H9 (cell line): Measurements from ENCODE around the gene TMEM98. TPM values are rescaled to one million over a fixed set of nuclear protein-coding genes. Genes with fewer than 3 reads are reported as not detected.

Source experiments
- DNase-seq: peaks from one replicate; pipeline ENCODE4 v3.0.0-alpha.2; 2017
- H2AFZ ChIP-seq: one replicate; pipeline ENCODE4 v1.6.1; 2013; ENCODE audit warnings: mild to moderate bottlenecking, low read length, control low read depth, moderate library complexity
- H2AK5ac ChIP-seq: 2 replicates; pipeline ENCODE4 v1.6.1; 2013; ENCODE audit warnings: low read length, control low read depth, mixed read lengths; ENCODE audit not compliant: insufficient read length
- H2BK120ac ChIP-seq: one replicate; pipeline ENCODE4 v1.6.1; 2013; ENCODE audit warnings: low read depth, mild to moderate bottlenecking, low read length, control low read depth, inconsistent platforms; ENCODE audit not compliant: poor library complexity, severe bottlenecking
- H2BK12ac ChIP-seq: 2 replicates; pipeline ENCODE4 v1.6.1; 2013; ENCODE audit warnings: low read length, control low read depth, mixed read lengths, low read depth; ENCODE audit not compliant: insufficient read length
- H2BK15ac ChIP-seq: 2 replicates; pipeline ENCODE4 v1.6.1; 2013; ENCODE audit warnings: low read depth, low read length, control low read depth
- H2BK20ac ChIP-seq: one replicate; pipeline ENCODE4 v1.6.1; 2013; ENCODE audit warnings: low read depth, mild to moderate bottlenecking, low read length, control low read depth, inconsistent platforms; ENCODE audit not compliant: poor library complexity, severe bottlenecking
- H2BK5ac ChIP-seq: 2 replicates; pipeline ENCODE4 v1.6.1; 2013; ENCODE audit warnings: low read length, control low read depth, mixed read lengths; ENCODE audit not compliant: insufficient read length
- H3K14ac ChIP-seq: 2 replicates; pipeline ENCODE4 v1.6.1; 2013; ENCODE audit warnings: low read length, control low read depth; ENCODE audit not compliant: insufficient read depth
- H3K18ac ChIP-seq: 2 replicates; pipeline ENCODE4 v1.6.1; 2013; ENCODE audit warnings: low read depth, mild to moderate bottlenecking, mixed read lengths, low read length, control low read depth; ENCODE audit not compliant: insufficient read length
- H3K23ac ChIP-seq: 2 replicates; pipeline ENCODE4 v1.6.1; 2013; ENCODE audit warnings: low read length, control low read depth, mixed read lengths, low read depth; ENCODE audit not compliant: insufficient read length
- H3K23me2 ChIP-seq: 2 replicates; pipeline ENCODE4 v1.6.1; 2013; ENCODE audit warnings: low read depth, mild to moderate bottlenecking, mixed read lengths, low read length, control low read depth; ENCODE audit not compliant: insufficient read length, poor library complexity, severe bottlenecking
- H3K27ac ChIP-seq: 2 replicates; pipeline ENCODE4 v1.5.1; 2013; ENCODE audit warnings: low read length, control low read depth, mixed read lengths, low read depth; ENCODE audit not compliant: insufficient read length
- H3K27me3 ChIP-seq: 2 replicates; pipeline ENCODE4 v1.6.1; 2013; ENCODE audit warnings: low read length, control low read depth, inconsistent platforms; ENCODE audit not compliant: insufficient read depth
- H3K4ac ChIP-seq: 2 replicates; pipeline ENCODE4 v1.6.1; 2013; ENCODE audit warnings: low read depth, mild to moderate bottlenecking, control low read depth, inconsistent platforms, low read length, moderate library complexity
- H3K4me1 ChIP-seq: 2 replicates; pipeline ENCODE4 v1.6.1; 2013; ENCODE audit warnings: low read length, control low read depth, inconsistent platforms; ENCODE audit not compliant: insufficient read depth
- H3K4me2 ChIP-seq: 2 replicates; pipeline ENCODE4 v1.6.1; 2013; ENCODE audit warnings: low read length, control low read depth, mixed read lengths; ENCODE audit not compliant: insufficient read length, insufficient read depth
- H3K56ac ChIP-seq: 2 replicates; pipeline ENCODE4 v1.6.1; 2013; ENCODE audit warnings: low read depth, mild to moderate bottlenecking, mixed read lengths, low read length, control low read depth; ENCODE audit not compliant: insufficient read length
- H3K79me1 ChIP-seq: 2 replicates; pipeline ENCODE4 v1.6.1; 2013; ENCODE audit warnings: low read depth, mild to moderate bottlenecking, moderate library complexity, low read length, control low read depth, inconsistent platforms; ENCODE audit not compliant: insufficient read depth, poor library complexity, severe bottlenecking
- H3K79me2 ChIP-seq: 2 replicates; pipeline ENCODE4 v1.6.1; 2013; ENCODE audit warnings: low read length, control low read depth, inconsistent platforms; ENCODE audit not compliant: insufficient read depth
- H3K9ac ChIP-seq: 2 replicates; pipeline ENCODE4 v1.6.1; 2013; ENCODE audit warnings: low read length, control low read depth, mixed read lengths; ENCODE audit not compliant: insufficient read length; ENCODE audit errors: extremely low read depth
- H3K9me3 ChIP-seq: one replicate; pipeline ENCODE4 v1.6.1; 2013; ENCODE audit warnings: low read depth, low read length, inconsistent platforms; ENCODE audit not compliant: control insufficient read depth
- H3T11ph ChIP-seq: one replicate; pipeline ENCODE4 v1.6.1; 2013; ENCODE audit warnings: mild to moderate bottlenecking, low read length, control low read depth, inconsistent platforms
- H4K20me1 ChIP-seq: one replicate; pipeline ENCODE4 v1.6.1; 2013; ENCODE audit not compliant: control insufficient read depth, insufficient read length, insufficient read depth
- H4K5ac ChIP-seq: 2 replicates; pipeline ENCODE4 v1.6.1; 2013; ENCODE audit warnings: low read depth, mild to moderate bottlenecking, mixed read lengths, low read length, control low read depth; ENCODE audit not compliant: insufficient read length
- H4K8ac ChIP-seq: replicated peaks from 2 replicates; pipeline ENCODE4 v1.6.1; 2013; ENCODE audit warnings: low read length, control low read depth, mixed read lengths, low read depth; ENCODE audit not compliant: insufficient read length
- H4K91ac ChIP-seq: 2 replicates; pipeline ENCODE4 v1.6.1; 2013; ENCODE audit warnings: low read depth, mild to moderate bottlenecking, moderate library complexity, mixed read lengths, low read length, control low read depth; ENCODE audit not compliant: insufficient read length
- H3K27ac Mint-ChIP-seq, 3 experiments: 2 replicates in 2 of 3; 3 replicates in 1 of 3; pipeline ENCODE4 v1.8.0; 2020 to 2021; ENCODE audit warnings: mixed read lengths in 3 of 3, mild to moderate bottlenecking in 1 of 3, moderate library complexity in 1 of 3
- H3K27me3 Mint-ChIP-seq: 2 replicates; pipeline ENCODE4 v1.8.0; 2021; ENCODE audit warnings: low read depth, mild to moderate bottlenecking, moderate library complexity, mixed read lengths
- H3K36me3 Mint-ChIP-seq, 3 experiments: 2 replicates in 2 of 3; 3 replicates in 1 of 3; pipeline ENCODE4 v1.8.0; 2020 to 2021; ENCODE audit warnings: low read depth in 3 of 3, mixed read lengths in 3 of 3; ENCODE audit not compliant: insufficient read depth in 1 of 3
- H3K4me1 Mint-ChIP-seq, 2 experiments: 2 replicates each; pipeline ENCODE4 v1.8.0; 2020; ENCODE audit warnings: mixed read lengths in 2 of 2
- H3K4me3 Mint-ChIP-seq, 2 experiments: 2 replicates in 1 of 2; 3 replicates in 1 of 2; pipeline ENCODE4 v1.8.0; 2020 to 2021; ENCODE audit warnings: mild to moderate bottlenecking in 2 of 2, mixed read lengths in 2 of 2, moderate library complexity in 1 of 2
- H3K9me3 Mint-ChIP-seq, 2 experiments: 2 replicates in 1 of 2; 3 replicates in 1 of 2; pipeline ENCODE4 v1.8.0; 2020; ENCODE audit warnings: mild to moderate bottlenecking in 2 of 2, mixed read lengths in 2 of 2, moderate library complexity in 1 of 2
- CTCF ChIP-seq: fragments of 200-600 bp; sonication (generic); conservative IDR thresholded peaks from 3 replicates; pipeline ENCODE4 v1.8.0; 2021; ENCODE audit warnings: antibody characterized with exemption, mild to moderate bottlenecking
- WGBS: extraction: QIAGEN DNeasy Blood & Tissue Kit; methylation state at CpG from one replicate; pipeline ENCODE4 v1.1.7; 2013; ENCODE audit warnings: missing lambda C conversion rate, low lambda C conversion rate, mixed read lengths; ENCODE audit not compliant: insufficient read length; ENCODE audit errors: extremely low coverage; 5-methylcytosine and 5-hydroxymethylcytosine counted together
- total RNA-seq: library from RNA; stranded (reverse); gene quantifications from 2 replicates; pipeline ENCODE4 v1.2.1, GENCODE V29; 2021

Gene TMEM98
- total RNA-seq, 1 experiment from 2014 or later = 78.4 TPM

- no peaks in the 10 kb centered on the region; the same call in 1 of the 2 replicates for H3K27me3 Mint-ChIP-seq
- H3K79me2 ChIP-seq = no peaks in the 10 kb centered on the region
- DNase-seq = peak; percentile 90
Measured at GRCh38 chr17:32909787-32910369, 18.1 kb upstream of the TMEM98 start.

More at GRCh38 chr17:32909787-32910369, 18.1 kb upstream of the TMEM98 start:
- H3K27ac Mint-ChIP-seq = peak overlapping the region in 1 of 3 experiments; percentile 78; a peak in 1 of 7 replicates
- H3K9me3 Mint-ChIP-seq = no peaks in the 10 kb centered on the region
- no peak overlapping the region for H2BK120ac ChIP-seq
- peak; percentile 81 for TF ChIP-seq CTCF
- H4K20me1 ChIP-seq = no peaks in the 10 kb centered on the region
- no peak overlapping the region for H3T11ph ChIP-seq
- no peak overlapping the region for H2BK15ac ChIP-seq
- H3K27me3 ChIP-seq = no peaks in the 10 kb centered on the region
- no peaks in the 10 kb centered on the region for H3K79me1 ChIP-seq
- H2AFZ ChIP-seq = peak overlapping the region; percentile 76
- no peak overlapping the region for H3K4ac ChIP-seq
- no peaks in the 10 kb centered on the region for H3K23me2 ChIP-seq
- no peak overlapping the region for H4K91ac ChIP-seq
- no peak overlapping the region for H2BK5ac ChIP-seq
- peaks cover 8 to 12% of the 10 kb centered on the region in 2 experiments for H3K4me1 Mint-ChIP-seq
- WGBS = no CpG with 5 or more reads among the region's 4 CpGs
- no peak overlapping the region for H3K56ac ChIP-seq
- no peak overlapping the region for H3K9ac ChIP-seq
- H3K4me2 ChIP-seq = no peak overlapping the region
- H2BK20ac ChIP-seq = no peak overlapping the region
- H3K18ac ChIP-seq = no peak overlapping the region
- no peaks in the 10 kb centered on the region; a peak in 2 of 7 replicates for H3K36me3 Mint-ChIP-seq
- no peak overlapping the region for H3K27ac ChIP-seq
- no peak overlapping the region for H3K23ac ChIP-seq
- H3K4me3 Mint-ChIP-seq = no peak overlapping the region
- H3K4me1 ChIP-seq = no peaks in the 10 kb centered on the region
- no peak overlapping the region for H4K5ac ChIP-seq
- H3K9me3 ChIP-seq = no peaks in the 10 kb centered on the region
- H2BK12ac ChIP-seq = no peak overlapping the region
- no peak overlapping the region for H2AK5ac ChIP-seq
- H4K8ac ChIP-seq = no peak overlapping the region
- H3K14ac ChIP-seq = no peak overlapping the region; the same call in 1 of the 2 replicates
